MM.1S (cell line): ENCODE measurements around the gene NRXN3.

Source experiments
- DNase-seq: peaks from one replicate; pipeline ENCODE4 v3.0.0-alpha.2; 2015
- H2AFZ ChIP-seq: fragments of 300-600 bp; sonication (generic); 2 replicates; pipeline ENCODE4 v1.6.0; 2016; ENCODE audit warnings: antibody characterized with exemption, low read length
- H3F3A ChIP-seq: fragments of 300-600 bp; sonication (generic); 2 replicates; pipeline ENCODE4 v1.6.1; 2016; ENCODE audit warnings: mild to moderate bottlenecking, antibody characterized with exemption, low read length, moderate library complexity, mixed read lengths; ENCODE audit not compliant: insufficient read depth
- H3K27ac ChIP-seq: fragments of 300-600 bp; sonication (generic); 2 replicates; pipeline ENCODE4 v1.5.1; 2016; ENCODE audit warnings: mild to moderate bottlenecking, low read length
- H3K27me3 ChIP-seq: fragments of 300-600 bp; sonication (generic); replicated peaks from 2 replicates; pipeline ENCODE4 v1.6.0; 2016; ENCODE audit warnings: low read length; ENCODE audit not compliant: insufficient read depth
- H3K36me3 ChIP-seq: fragments of 300-600 bp; sonication (generic); replicated peaks from 2 replicates; pipeline ENCODE4 v1.6.1; 2016; ENCODE audit warnings: mild to moderate bottlenecking, low read length, mixed read lengths; ENCODE audit not compliant: insufficient read depth
- H3K4me1 ChIP-seq: fragments of 300-600 bp; sonication (generic); 2 replicates; pipeline ENCODE4 v1.6.1; 2016; ENCODE audit warnings: low read length, mixed read lengths
- H3K4me2 ChIP-seq: fragments of 300-600 bp; sonication (generic); 2 replicates; pipeline ENCODE4 v1.6.0; 2016; ENCODE audit warnings: low read depth, low read length
- H3K4me3 ChIP-seq: fragments of 300-600 bp; sonication (generic); 2 replicates; pipeline ENCODE4 v1.5.1; 2016; ENCODE audit warnings: low read length, mixed read lengths
- H3K79me2 ChIP-seq: fragments of 300-600 bp; sonication (generic); 2 replicates; pipeline ENCODE4 v1.6.1; 2016; ENCODE audit warnings: mixed run types, low read length, mixed read lengths
- H3K9ac ChIP-seq: fragments of 300-600 bp; sonication (generic); 2 replicates; pipeline ENCODE4 v1.6.1; 2016; ENCODE audit warnings: low read length, mixed read lengths
- H3K9me2 ChIP-seq: fragments of 300-600 bp; sonication (generic); replicated peaks from 2 replicates; pipeline ENCODE4 v1.6.1; 2016; ENCODE audit warnings: mild to moderate bottlenecking, low read length, mixed read lengths; ENCODE audit not compliant: insufficient read depth
- H3K9me3 ChIP-seq: fragments of 300-600 bp; sonication (generic); replicated peaks from 2 replicates; pipeline ENCODE4 v1.6.1; 2016; ENCODE audit warnings: mild to moderate bottlenecking, low read length, mixed read lengths; ENCODE audit not compliant: insufficient read depth
- H4K20me1 ChIP-seq: fragments of 300-600 bp; sonication (generic); 2 replicates; pipeline ENCODE4 v1.6.1; 2016; ENCODE audit warnings: mild to moderate bottlenecking, low read length, moderate library complexity, mixed read lengths; ENCODE audit not compliant: insufficient read depth
- CTCF ChIP-seq: fragments of 300-600 bp; sonication (generic); IDR thresholded peaks from 2 replicates; pipeline ENCODE4 v1.5.1; 2016; ENCODE audit warnings: antibody characterized with exemption, low read length, mixed read lengths
- EZH2 ChIP-seq: fragments of 300-600 bp; sonication (generic); optimal IDR thresholded peaks from 2 replicates; pipeline ENCODE3; 2017; ENCODE audit warnings: low read depth, mild to moderate bottlenecking, antibody characterized with exemption, low read length, mixed read lengths
- EZH2phosphoT487 ChIP-seq: fragments of 300-600 bp; sonication (generic); IDR thresholded peaks from 2 replicates; pipeline ENCODE4 v1.6.1; 2018; ENCODE audit warnings: antibody characterized with exemption, low read length

The NRXN3 gene

GRCh38 chr14:78667141-78667540, 497.0 kb downstream of the NRXN3 start:
- Histone ChIP-seq H3K4me1 (no peaks in the 10 kb centered on the region), H4K20me1 (no peaks in the 10 kb centered on the region), H2AFZ (no peak overlapping the region), H3K79me2 (no peaks in the 10 kb centered on the region), H3K9ac (no peak overlapping the region), H3K4me3 (no peak overlapping the region), H3F3A (no peaks in the 10 kb centered on the region), H3K27ac (no peak overlapping the region), H3K36me3 (no peaks in the 10 kb centered on the region), H3K27me3 (no peaks in the 10 kb centered on the region), H3K4me2 (no peak overlapping the region), H3K9me2 (no peaks in the 10 kb centered on the region), H3K9me3 (no peaks in the 10 kb centered on the region)
- no peak for TF ChIP-seq EZH2phosphoT487
- no peak for TF ChIP-seq CTCF
- TF ChIP-seq EZH2, result no peak
- DNase-seq, result no peak

GRCh38 chr14:78673845-78674244, 503.7 kb downstream of the NRXN3 start:
- Histone ChIP-seq H3K9me2 (no peaks in the 10 kb centered on the region), H3K4me2 (no peak overlapping the region), H3K4me3 (no peak overlapping the region), H3K9ac (no peak overlapping the region), H4K20me1 (no peaks in the 10 kb centered on the region), H3K36me3 (no peaks in the 10 kb centered on the region), H3K9me3 (no peaks in the 10 kb centered on the region), H3K4me1 (no peaks in the 10 kb centered on the region), H3K79me2 (no peaks in the 10 kb centered on the region), H3F3A (no peaks in the 10 kb centered on the region), H3K27ac (no peak overlapping the region), H3K27me3 (no peaks in the 10 kb centered on the region), H2AFZ (no peak overlapping the region)
- DNase-seq, result no peak
- TF ChIP-seq EZH2phosphoT487 (no peak), CTCF (no peak), EZH2 (no peak)

- Histone ChIP-seq H3K9me3 (no peaks in the 10 kb centered on the region), H3K4me3 (no peak overlapping the region), H3K4me1 (no peaks in the 10 kb centered on the region), H3K27ac (no peak overlapping the region), H3K4me2 (no peak overlapping the region), H2AFZ (no peak overlapping the region), H3K27me3 (no peaks in the 10 kb centered on the region), H4K20me1 (no peaks in the 10 kb centered on the region), H3K36me3 (no peaks in the 10 kb centered on the region), H3K9ac (no peak overlapping the region), H3K79me2 (no peaks in the 10 kb centered on the region), H3K9me2 (no peaks in the 10 kb centered on the region), H3F3A (no peaks in the 10 kb centered on the region)
- DNase-seq, result no peak
- no peak for TF ChIP-seq EZH2phosphoT487
- TF ChIP-seq EZH2, result no peak
- TF ChIP-seq CTCF, result no peak
Measured at GRCh38 chr14:78674820-78675219, 504.6 kb downstream of the NRXN3 start.
